GM18520 (cell line): ENCODE results near the gene ATP2C2.
"Not testable (repeated sequence)": the region's sequence is repeated elsewhere in the genome, so short reads cannot be mapped to it uniquely, and the experiment has no call there.

ENCODE experiments used
- ATAC-seq: cut with Tn5 transposase; IDR thresholded peaks from one replicate; pipeline ENCODE4 v1.9.1; 2021; ENCODE audit not compliant: unreplicated experiment

The ATP2C2 gene

GRCh38 chr16:84396082-84396481 lies 27.7 kb downstream of the ATP2C2 start:
- ATAC-seq: not testable (repeated sequence)

GRCh38 chr16:84396537-84397008 lies 28.2 kb downstream of the ATP2C2 start:
- no peak for ATAC-seq

GRCh38 chr16:84397090-84397489 lies 28.8 kb downstream of the ATP2C2 start:
- no peak for ATAC-seq

GRCh38 chr16:84398701-84399100 lies 30.4 kb downstream of the ATP2C2 start:
- no peak for ATAC-seq

GRCh38 chr16:84399912-84400311 lies 31.6 kb downstream of the ATP2C2 start:
- not testable (repeated sequence) for ATAC-seq

- ATAC-seq: not testable (repeated sequence)
Observed at GRCh38 chr16:84403435-84403834, 35.1 kb downstream of the ATP2C2 start.

- no peak for ATAC-seq
Observed at GRCh38 chr16:84404324-84404723, 36.0 kb downstream of the ATP2C2 start.

- ATAC-seq: no peak
Observed at GRCh38 chr16:84404936-84405639, 36.8 kb downstream of the ATP2C2 start.

GRCh38 chr16:84406006-84406963 lies 37.9 kb downstream of the ATP2C2 start:
- ATAC-seq: no peak

- ATAC-seq: no peak
Observed at GRCh38 chr16:84407588-84408313, 39.4 kb downstream of the ATP2C2 start.

- ATAC-seq: no peak
Observed at GRCh38 chr16:84408314-84408690, 40.0 kb downstream of the ATP2C2 start.

- no peak for ATAC-seq
Observed at GRCh38 chr16:84408856-84409255, 40.5 kb downstream of the ATP2C2 start.

GRCh38 chr16:84410361-84411138 lies 42.2 kb downstream of the ATP2C2 start:
- no peak for ATAC-seq

GRCh38 chr16:84411768-84412167 lies 43.4 kb downstream of the ATP2C2 start:
- ATAC-seq: no peak

- ATAC-seq: no peak
Observed at GRCh38 chr16:84412262-84412661, 43.9 kb downstream of the ATP2C2 start.

- no peak for ATAC-seq
Observed at GRCh38 chr16:84413244-84414004, 45.1 kb downstream of the ATP2C2 start.

GRCh38 chr16:84414789-84415326 lies 46.5 kb downstream of the ATP2C2 start:
- ATAC-seq: no peak

- ATAC-seq: no peak
Observed at GRCh38 chr16:84416407-84417321, 48.3 kb downstream of the ATP2C2 start.
